Measurements from ENCODE around the gene UBFD1.
"Not testable (repeated sequence)": the region's sequence is repeated elsewhere in the genome, so short reads cannot be mapped to it uniquely, and the experiment has no call there.

The UBFD1 gene

DNA sequence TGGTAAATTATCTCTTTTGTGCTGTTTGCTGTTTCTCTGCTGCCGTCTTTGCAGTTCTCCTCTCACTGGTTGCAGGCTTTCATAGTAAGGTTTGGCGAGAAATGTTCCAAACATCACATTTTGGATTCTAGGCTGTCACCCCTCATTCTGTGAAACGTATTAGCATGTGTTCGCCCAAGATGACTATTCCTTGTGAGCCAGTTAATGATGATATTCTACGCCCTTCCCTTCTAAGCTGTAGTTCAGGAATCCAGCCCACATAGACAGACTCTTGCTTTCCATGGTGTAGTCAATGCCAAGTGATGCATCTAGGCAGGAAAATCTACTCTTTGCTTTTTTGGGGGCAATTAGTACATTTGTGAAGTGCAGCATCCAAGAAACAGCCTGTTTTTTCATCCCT lies 14.4 kb downstream of the UBFD1 start:
- DNase-seq, result no peak

DNA sequence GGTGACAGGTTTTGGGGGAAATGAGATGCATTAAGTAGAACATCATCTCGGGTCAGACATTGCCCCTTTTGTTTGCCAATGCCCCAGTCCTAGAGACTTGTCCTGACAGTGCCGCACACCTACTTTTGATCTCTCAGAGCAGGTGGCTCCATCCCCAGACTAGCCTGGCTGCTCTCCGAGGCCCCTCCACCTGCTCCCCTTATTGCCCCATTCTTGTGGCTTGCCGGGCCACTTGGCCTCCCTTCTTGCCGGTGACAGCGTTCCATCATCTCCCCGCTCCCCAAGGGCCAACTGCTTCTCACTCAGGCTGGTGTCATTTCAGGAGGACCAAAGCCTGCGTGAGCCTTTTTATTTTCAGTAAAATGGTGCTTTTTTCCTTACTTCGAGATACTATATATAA lies 14.9 kb downstream of the UBFD1 start:
- no peak for DNase-seq

DNA sequence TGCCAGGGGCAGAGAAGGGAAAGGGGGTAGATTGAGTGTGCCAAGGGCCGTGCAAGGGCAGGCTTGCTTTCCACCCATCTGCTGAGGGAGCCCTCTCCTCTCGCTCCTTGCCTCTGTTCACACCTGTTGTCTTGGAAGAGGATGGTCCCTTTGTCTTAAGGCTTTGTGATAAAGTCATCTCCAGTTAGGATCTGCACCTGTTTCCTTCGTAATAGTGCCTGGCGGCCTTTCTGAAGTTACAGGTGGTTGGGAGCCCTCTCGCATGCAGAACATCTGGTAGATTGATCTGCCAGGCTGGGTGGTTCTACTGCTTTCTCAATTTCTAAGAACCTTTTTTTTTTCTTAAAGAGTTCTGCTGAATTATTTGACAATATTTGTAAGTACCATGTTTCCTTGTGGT lies 16.3 kb downstream of the UBFD1 start:
- DNase-seq, result no peak

DNA sequence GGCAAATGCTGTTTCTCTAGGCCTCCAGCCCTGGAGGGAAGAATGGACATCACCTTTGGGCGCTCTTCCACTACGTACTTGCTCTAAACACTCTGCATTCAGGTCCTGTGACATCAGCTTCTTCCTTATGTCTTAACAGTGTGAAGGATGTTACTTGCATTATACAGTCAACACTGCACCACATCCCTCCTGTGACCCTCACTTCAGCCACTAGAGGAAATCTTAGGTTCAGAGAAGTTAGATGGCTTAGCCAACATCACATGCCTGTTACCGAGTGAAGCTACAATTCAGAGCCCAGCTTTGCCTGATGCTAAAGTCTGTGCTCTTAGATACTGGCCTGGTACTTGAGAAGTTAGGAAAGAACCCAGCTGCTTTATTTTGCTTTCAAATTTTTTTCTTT lies 18.3 kb downstream of the UBFD1 start:
- no peak for DNase-seq

DNA sequence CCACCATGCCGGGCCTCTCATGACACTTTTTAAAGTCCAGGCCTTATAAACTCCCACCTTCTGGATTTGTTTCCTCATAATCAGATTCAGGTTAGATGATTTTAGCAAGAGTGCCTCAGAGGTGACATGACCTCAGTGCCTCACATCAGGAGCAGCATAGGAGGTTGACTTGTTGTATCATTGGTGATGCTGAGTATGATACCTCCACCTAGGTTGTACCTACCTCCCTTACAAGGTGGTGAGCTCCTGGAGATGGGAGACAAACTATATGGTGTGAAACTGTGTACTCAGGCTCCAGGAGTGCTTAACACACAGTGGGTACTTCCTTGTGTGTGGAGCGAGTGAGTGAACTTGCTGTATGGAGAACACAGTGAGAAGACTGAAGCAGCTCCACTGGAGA lies 20.0 kb downstream of the UBFD1 start:
- no peak for DNase-seq

DNA sequence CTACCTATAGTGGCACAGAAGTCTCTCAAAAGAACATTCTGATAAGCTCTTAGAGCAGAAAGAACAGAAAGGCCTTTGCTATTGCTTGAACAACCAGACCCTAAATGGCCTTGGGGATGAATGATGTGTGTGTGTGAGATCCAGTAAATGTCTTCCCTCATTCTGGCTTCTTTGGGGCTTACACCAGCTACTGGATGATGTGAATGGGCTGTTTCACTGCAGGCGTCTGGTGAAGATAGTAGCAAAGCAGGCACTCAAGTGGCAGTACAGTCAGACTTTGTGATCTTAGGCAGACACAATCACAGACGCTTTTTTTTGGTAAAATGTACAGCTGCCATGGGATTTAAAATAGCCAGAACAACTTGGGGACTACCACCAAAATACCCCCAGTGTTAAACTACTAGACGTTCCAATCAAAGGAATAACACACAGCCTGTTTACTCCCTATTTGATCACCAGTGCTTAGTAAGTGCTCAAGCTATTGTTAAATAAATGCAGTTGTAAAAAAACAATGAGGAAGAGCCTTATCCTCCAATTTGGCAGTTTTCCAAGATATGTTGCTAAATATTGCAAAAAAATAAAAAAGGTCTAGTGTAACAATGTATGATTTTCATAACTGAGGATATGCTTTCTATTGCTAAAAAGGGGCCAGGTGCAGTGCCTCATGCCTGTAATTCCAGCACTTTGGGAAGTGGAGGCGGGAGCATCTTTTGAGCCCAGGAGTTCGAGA lies 20.7 kb downstream of the UBFD1 start:
- DNase-seq, result no peak

DNA sequence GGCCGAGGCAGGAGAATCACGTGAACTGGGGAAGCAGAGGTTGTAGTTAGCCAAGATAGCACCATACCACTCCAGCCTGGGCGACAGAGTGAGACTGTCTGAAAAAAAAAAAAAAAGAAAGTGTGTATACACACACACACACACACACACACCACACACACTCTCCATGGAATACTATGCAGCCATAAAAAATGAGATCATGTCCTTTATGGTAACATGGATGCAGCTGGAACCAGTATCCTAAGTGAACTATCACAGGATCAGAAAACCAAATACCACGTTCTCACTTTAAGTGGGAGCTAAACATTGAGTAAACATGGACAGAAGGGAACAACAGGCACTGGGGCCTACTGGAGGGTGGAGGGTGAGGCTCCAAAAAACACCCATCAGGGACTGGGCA lies 21.8 kb downstream of the UBFD1 start:
- no peak for DNase-seq

DNA sequence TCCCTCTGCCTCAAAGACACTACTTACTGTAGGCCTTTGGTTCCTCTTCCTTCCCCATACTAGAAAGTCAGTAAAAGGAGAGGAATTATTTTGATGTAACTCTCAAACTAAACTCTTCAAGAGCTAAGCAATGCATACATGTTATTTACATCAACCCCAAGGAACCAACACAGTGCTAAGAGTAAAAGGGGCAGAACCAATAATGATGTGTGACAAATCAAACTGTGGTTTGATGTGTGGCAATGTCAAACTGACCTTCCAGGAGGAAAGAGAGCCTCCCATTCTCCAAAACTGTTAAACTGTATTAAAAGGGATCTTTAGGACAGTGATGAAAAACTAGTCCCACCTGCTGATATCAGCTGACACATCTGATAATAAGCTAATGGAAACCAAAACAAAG lies 22.9 kb downstream of the UBFD1 start:
- no peak for DNase-seq

DNA sequence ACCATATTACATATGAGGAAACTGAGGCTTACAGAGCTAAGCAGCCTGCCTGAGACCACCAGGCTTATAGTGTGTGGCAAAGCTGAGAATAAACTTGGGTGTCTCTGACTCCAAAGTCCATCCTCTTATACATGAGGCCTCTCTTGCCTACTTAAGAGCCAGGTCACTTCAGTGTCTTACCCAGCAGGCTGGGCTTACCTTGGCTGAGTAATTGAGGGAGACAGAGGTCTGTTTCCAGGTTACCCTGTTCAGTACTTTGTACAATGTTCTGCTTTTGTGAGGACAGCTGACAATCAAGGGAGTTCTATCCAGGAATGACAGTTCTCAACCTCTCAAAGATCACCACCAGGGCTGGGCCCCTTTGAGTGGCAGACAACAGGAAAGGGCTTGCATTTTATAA lies 24.2 kb downstream of the UBFD1 start:
- DNase-seq, result no peak

DNA sequence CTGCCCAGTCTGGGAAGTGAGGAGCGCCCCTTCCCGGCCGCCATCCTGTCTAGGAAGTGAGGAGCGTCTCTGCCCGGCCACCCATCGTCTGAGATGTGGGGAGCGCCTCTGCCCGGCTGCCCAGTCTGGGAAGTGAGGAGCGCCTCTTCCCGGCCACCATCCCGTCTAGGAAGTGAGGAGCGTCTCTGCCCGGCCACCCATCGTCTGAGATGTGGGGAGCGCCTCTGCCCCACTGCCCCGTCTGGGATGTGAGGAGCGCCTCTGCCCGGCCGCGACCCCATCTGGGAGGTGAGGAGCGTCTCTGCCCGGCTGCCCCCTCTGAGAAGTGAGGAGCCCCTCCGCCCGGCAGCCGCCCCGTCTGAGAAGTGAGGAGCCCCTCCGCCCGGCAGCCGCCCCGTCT lies 25.7 kb downstream of the UBFD1 start:
- not testable (repeated sequence) for DNase-seq

DNA sequence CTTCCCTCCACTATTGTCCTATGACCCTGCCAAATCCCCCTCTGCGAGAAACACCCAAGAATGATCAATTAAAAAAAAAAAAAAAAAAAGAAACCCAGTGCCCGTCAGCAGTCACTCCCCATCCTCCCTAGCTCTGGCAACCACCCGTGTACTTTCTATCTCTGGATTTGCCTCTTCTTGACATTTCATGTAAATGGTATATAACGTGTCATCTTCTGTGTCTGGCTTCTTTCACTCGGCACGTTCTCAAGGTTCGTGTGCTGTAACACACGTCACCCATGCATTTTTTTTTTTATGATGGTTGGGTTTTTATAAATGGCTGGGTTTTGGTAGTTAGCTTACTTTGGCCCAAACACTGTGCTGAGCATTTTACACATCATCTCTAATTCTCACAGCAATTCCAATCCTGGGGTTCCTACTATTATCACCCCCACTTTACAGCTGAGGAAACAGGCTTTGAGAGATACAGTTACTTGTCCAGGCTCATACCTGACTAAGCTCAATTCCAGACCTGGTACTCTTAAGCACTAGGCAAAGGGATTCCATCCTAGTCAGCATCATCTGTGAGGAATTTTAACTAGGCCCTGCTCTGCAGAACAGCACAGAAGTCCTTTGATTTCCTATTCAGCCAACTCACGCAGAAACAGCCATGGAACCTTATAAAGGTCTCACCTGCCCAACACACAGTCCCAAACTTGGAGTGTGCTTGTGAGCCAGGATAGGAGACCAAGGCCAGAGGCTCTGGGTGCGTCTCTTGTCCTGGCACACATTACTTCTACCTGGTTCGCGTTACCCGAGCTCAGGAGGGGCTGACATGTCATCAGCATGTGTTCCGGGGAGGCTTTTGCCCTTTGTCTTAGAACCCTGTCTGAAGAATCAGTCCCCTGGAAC lies 26.9 kb downstream of the UBFD1 start:
- no peak for DNase-seq

DNA sequence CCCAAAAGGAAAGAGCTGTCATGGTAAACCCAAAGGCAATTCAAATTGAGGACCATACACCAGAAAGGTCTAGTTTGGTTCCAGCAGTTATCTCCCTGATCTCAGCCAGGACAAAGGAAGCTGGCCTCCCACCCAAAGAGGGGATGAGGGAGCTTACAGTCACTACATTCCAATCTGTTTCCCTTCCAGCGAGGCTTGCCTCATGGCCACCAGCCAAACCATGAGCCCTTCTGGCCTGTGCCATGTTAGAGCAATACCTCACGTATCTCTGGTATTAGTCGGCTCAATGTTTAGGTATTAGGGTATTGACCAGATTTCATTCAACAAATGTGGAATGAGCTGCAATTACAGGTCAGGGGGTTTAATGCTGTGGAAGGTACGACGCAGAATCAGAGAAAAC lies 30.2 kb downstream of the UBFD1 start:
- no peak for DNase-seq

DNA sequence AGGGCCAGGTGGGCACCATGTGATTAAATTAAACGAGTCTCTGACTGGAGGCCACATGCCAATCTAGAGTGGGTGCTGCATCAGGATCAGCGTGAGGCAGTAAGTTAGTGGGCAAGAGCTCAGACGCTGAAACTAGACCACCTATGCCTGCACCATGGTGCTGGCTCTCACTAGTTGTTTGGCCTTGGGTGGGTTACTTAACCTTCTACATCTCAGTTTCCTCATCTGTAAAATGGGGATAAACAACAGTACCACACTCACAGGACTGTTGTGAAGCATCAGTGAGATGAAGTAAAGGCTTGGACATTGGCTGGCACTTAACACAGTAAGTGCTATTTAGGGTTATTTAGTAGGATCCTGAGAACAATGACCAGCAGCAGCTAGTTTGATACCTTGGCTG lies 32.7 kb downstream of the UBFD1 start:
- DNase-seq, result no peak

DNA sequence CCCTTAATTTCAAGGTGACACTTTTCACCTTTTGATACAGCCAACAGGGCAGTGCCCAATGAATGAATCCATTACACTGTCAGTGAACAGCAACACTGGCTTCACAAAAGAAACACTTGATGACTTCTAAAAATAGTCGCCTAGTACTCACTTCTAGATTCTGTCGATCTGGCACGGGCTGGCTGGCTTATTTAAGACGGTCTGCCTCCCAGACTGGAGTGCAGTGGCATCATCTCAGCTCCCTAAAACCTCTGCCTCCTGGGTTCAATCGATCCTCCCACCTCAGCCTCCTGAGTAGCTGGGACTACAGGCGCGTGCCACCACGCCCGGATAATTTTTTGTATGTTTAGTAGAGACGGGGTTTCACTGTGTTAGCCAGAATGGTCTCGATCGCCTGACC lies 36.7 kb downstream of the UBFD1 start:
- no peak for DNase-seq

DNA sequence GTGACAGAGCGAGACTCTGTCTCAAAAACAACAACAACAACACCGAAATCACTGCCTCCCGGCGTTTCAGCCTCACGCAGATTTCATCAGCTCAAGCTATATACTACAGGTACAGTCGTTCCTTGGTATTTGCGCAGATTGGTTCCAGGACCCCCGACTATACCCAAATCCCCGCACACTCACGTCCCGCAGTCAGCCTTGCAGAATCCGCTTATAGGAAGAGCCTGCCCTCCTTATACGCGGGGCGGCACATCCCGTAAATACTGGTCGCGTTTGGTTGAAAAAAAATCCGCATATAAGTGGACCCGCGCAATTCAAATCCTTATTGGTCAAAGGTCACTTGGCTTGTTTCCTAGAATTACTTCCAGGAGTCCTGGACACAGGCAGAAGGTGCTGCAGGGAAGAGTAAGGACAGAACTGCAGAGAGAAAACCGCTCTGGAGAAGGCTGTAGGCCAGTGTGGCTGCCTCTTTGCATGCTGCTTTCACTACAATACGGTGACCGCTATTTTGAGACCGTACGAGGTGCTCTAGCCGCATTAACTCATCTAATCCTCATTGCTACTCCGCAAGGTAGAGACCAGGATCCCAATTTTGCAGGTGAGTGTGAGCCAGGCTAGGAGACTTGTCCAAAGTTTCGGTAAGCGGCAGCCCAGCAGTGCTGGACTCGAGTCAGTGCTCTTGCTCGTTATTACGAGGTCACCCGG lies 37.9 kb downstream of the UBFD1 start:
- DNase-seq, result no peak

DNA sequence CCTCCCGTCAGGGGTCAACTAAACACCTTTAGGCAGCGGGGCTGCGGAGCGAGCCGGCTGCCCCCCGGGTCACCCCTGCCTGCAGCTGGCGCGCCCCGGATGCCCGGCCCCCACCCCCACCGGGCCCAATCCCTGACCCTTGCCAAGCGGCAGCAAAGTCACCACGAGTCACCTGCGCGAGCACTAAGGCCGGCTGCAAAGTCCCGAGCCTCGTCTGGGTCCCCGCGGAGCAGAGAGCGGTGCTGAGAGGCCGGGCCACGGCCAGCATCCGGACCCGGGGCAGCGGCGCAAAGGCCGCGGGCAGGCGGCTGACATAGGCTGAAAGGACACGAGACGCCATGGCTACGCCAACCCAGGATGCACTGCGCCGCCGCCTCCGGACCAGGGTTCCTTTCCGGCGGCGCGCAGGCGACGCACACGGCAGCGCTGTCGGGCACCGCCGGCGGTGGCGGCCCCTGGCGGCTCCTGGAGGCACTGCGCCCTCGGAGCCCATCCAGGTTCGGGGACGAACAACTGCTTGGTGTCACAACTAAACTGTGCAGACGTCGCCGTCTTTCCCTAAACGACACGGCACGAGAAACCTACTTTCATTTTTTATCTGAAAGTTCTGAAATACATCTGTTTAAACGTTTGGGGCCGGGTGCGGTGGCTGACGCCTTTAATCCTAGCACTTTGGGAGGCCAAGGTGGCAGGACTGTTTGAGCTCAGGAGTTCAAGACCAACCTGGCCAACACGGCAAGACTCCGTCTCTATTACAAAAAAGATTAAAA lies 38.6 kb downstream of the UBFD1 start, which contains the start of gene NDUFAB1:
Gene NDUFAB1, minus strand, starts transcription at position 366 of the 770 bp plus-strand sequence. Its CDS starts 26 bp downstream, at position 340.
- peak; percentile 94 for DNase-seq

DNA sequence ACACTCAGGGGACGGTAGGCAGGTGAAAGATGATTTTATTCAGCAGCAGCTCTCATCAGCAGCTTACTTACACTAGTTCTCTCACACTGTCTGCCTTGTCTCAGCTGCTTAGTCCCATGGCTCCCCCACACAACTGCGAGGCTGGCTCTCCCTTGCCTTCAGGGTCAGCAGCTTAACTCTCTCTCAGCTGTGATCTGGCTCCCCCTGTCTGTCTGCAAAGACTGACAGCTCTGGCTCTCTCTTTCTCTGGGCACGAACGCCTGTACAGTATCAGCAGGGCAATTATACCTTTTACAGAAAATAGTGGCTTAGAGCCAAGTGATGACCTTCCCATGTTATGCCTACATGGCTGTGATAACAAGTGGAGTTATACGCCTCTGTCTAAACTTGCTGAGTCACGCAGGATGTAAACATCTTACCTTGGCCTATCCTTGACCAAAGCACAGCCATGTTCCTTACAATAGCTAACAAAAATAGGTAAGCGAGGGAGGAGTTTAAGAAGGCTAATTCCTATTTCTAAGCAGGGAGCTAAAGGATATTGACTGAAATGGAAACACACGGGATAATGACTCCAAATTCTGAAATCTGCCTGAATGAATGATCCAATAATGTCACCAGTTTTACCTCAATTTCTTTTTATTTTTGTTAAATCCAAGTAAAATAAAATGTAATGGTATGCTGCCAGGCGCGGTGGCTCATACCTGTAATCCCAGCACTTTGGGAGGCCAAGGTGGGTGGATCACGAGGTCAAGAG lies 39.7 kb downstream of the UBFD1 start:
- no peak for DNase-seq

DNA sequence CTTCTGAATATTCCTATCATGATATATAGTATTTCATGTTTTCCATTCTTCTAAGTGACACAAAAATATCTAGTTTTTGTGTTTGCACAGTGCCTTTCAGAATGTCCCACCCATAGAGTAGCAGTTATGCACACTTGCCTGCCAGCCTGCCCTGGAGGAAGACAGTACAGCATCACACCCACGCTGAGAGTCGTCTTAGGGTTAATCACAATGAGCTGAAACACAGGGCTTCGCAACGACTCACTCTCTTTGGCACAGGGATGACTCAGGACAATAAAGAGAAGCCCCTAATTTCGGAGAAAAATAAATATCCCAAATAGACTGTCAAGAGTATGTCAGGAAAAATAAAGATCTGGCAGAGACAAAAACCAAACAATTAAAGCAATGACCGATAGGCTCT lies 50.2 kb downstream of the UBFD1 start:
- no peak for DNase-seq

DNA sequence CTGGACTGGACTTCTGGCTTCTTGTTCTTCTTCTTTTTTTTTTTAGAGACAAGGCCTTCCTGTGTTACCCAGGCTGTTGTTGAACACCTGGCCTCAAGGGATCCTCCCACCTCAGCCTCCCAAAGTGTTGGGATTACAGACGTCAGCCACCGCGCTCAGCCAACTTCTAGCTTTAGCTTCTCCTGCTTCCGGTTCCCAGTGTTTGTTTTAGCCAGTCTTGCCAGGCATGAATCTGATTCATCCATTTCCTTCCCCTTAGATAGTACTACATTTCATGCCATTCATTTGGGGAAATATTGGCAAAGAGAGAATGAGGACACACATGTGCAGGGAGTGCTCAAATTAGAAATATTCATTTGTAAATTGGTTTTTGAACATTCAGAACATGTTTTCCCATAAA lies 50.7 kb downstream of the UBFD1 start:
- no peak for DNase-seq

DNA sequence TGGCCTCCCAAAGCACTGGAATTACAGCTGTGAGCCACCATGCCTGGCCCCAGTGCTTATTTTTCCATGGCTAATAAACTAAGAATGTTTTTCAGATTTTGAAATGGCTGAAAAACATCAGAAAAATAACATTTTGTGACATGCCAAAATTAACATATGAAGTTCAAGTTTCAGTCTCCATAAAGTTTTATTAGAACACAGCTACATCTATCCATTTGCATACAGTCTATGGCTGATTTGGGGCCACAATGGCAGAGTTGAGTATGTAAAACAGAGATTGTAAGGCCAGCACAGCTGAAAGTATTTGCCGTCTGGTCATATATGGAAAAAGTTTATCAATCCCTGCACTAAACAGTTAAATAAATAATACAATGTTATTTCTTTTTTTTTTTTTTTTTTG lies 52.4 kb downstream of the UBFD1 start:
- DNase-seq, result no peak

DNA sequence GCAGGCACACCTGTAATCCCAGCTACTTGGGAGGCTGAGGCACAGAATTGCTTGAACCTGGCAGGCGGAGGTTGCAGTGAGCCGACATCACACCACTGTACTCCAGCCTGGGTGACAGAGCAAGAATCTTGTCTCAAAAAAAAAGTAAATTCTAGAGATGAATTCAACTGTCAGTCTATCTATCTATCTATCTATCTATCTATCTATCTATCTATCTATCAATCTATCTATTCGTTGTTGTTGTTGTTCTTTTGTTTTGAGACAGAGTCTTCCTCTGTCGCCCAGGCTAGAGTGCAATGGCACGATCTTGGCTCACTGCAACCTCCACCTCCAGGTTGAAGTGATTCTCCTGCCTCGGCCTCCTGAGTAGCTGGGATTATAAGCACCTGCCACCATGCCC lies 53.4 kb downstream of the UBFD1 start:
- not testable (repeated sequence) for DNase-seq

DNA sequence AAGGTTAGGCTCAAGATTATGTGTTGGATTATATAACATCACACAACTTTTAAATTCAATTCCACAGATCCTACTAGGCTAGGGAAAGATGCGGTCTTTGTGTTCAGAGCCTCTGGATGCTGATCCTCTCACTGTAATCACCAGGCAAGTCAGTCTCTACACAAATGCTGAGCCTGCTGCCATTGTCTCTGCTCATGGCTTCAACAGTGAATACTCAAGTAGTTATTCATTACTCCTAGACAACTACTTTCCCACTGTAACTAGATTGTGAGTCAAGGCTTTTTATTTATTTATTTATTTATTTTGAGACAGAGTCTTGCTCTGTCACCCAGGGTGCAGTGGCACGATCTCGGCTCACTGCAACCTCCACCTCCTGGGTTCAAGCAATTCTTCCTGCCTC lies 54.4 kb downstream of the UBFD1 start:
- DNase-seq, result no peak

Measured in stimulated activated CD4-positive, alpha-beta T cell treated with anti-CD3 and anti-CD28 coated beads, Interleukin-4, amount 100 ng/mL, for 1 hour (primary cell).